Epidermal melanocyte (primary cell): Measurements from ENCODE around the gene ERICH6.

Source experiments
- DNase-seq: peaks from one replicate; pipeline ENCODE4 v3.0.0; 2011; ENCODE audit warnings: low spot score; ENCODE audit not compliant: insufficient read length

ERICH6 gene

DNA sequence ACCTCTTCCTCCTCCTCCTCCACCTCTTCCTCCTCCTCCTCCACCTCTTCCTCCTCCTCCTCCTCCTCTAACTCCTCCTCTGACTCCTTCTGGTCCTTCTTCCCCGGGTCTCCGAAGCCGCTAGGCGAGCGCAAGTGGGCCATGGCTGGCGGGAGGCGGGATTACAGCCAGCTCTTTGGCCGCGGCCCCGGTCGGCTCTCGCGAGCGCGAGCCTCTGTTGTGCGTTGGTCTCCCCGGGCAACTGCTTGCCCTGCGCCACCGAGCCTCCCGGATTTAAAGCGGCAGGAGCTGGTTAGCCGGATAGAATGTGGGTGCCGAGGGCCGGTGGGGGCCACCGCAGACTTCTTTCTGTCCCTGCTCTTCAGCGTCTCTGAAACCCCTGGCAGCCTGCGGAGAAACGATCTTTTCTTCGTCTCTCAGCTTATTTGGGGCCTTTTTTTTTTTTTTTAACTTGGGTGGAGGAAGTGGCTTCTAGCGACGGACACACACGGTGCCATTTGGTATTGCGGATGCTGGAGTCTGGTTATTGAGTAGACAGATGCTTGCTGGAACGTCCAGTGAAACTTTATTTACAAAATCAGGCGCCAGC is at the start of gene ERICH6:
TSS of gene ERICH6 (minus strand) at position 165 of the 589 bp plus-strand sequence. CDS start at position 143, 22 bp downstream.
- peak; percentile 87 for DNase-seq

DNA sequence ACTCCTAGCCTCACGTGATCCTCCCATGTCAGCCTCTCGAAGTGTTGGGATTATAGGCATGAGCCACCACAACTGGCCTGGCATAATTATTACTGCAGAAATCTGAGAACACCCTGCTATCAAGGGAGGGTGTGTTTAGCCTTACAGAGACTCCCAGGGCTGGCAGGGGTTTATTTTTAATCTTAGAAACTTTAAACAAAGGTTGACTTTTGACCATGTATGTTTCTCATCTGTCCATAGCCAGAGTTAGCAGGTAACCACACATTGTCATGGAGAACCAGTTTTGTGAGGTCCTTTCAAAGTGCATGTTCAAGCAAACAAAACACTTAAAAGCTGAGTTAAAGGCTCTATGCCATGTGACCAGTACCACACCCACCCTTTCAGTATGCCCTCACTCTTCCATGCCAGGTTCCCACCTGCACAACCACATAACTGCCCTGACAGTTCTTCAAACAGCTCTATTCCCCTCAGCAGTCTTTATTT is 48.1 kb upstream of the ERICH6 start:
- no peak for DNase-seq

DNA sequence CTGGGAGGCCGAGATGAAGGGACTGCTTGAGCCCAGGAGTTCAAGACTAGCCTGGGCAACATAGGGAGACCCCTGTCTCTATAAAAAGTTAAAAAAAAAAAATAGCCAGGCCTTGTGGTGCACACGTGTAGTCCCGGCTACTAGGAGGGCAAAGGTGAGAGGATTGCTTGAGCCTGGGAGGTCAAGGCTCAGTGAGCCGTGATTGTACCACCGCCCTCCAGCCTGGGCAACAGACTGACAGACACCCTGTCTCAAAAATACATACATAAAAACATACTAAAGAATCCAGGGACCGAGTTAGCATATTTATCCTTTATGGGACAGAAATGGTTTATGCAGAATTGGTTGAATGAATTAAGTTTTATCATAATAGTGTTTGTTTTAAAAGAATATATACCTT is 45.5 kb upstream of the ERICH6 start:
- DNase-seq = no peak

DNA sequence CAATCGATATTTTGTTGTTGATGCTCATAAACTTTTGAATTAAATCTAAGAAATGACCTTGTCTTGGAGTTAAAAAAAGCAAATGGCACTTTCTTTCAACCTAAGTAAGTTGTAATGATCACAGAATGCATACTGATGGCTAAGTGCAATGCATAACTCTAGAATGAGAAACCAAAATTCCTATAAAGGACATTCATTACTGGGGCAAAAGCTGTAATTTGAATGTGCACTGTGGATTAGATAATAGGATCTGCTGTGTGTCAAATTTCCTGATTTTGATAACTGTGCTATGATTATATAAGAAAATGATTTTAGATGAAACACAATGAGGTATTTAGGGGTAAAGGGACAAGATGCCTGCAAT is 44.9 kb upstream of the ERICH6 start:
- no peak for DNase-seq

DNA sequence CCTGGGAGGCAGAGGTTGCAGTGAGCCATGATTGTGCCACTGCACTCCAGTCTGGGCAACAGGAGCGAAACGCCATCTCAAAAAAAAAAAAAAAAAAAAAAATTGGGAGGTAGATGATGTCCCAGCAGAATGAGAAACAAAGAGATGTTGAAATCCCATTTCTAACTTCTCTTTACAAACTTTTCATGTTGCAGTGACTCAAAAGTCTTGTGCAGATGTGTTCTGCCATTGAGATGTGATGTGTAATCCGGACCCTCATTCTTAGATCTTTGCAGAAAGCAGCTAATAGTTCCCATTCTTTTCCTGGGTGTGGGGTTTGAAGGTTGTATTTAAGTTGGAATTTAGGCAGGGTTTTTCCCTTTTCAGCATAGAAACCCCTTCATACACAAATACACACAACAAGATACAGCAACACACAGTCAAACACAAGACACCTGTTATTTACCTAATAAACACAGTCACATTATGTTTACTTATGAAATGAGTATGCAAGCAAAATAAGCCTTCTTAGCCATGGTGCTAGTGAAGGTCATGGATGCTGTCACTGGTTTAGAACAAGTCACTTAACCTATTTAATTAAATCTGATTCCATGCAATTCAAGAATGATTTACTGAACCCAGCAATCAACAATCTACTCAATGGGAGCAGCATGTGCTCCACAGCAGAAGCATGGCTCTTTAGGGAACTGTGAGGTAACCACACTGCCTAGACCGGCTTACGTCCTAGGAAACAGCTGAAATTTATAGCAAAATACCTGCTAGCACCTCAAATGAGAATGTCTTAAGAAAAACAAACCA is 44.4 kb upstream of the ERICH6 start:
- no peak for DNase-seq

DNA sequence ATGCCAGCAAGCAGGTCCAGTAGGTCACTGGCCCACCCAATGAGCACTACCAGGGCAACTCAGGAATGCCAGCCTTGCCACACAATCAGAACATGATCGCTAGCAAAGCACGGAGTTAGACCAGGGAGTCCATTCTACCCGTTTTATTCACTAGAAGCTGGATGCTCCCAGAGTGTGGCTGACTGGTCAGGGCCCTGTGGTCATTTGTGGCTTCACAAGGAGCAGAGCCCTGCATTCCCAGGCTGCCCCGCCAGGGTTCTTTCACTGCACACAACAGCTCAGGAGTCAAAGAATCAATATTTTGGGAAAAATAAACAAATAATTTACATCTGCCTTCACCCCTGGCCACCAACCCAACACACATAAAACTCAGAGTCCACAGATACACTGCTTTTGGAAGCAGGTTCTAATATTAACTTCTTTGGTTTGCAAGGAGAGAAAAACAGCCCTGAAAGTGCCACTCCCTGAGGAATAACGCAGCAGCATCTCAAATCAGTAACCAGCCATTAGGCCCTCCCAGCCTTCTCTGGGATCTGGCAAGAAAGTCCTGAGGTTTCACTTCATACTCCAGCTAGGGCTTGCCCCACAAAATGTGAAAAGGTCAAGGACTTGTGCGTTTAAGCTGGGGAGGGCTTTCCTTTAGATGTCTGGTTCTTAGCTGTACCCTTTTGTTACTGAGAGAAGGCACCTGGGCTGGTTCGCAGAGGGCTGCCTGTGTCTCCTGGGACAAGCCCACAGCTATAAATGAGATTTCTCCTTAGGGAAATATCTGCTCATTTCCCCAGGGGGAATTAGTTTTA is 43.3 kb upstream of the ERICH6 start:
- no peak for DNase-seq

DNA sequence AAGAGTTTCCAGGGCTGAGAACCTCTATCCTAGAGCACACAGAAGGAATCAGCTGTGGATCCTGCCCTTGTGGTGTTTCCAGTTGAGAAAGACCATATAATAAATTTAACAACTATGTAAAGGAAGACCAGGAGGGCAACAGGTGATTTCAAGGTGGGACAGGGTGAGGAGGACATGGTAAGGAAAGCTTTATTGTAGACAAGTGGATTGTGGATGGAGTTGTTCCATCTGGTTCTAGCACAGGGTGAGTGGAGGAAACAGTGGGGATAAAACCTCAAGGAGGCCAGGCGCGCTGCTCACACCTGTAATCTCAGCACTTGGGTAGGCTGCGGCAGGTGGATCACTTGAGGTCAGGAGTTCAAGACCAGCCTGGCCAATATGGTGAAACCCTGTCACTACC is 42.1 kb upstream of the ERICH6 start:
- no peak for DNase-seq

DNA sequence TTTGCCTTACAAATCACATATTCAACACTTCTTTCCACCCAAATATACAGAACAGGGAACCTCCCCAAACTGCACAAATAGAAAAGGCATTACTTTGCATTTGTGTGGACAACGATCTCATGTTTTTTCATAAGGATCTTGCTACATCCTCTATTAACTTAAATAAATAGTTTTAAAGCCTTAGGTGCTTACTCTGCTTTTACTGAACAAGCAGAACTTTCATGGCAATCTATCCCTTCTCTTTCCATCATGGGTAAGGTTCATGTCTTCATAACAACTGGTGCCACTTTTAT is 41.1 kb upstream of the ERICH6 start:
- no peak for DNase-seq

DNA sequence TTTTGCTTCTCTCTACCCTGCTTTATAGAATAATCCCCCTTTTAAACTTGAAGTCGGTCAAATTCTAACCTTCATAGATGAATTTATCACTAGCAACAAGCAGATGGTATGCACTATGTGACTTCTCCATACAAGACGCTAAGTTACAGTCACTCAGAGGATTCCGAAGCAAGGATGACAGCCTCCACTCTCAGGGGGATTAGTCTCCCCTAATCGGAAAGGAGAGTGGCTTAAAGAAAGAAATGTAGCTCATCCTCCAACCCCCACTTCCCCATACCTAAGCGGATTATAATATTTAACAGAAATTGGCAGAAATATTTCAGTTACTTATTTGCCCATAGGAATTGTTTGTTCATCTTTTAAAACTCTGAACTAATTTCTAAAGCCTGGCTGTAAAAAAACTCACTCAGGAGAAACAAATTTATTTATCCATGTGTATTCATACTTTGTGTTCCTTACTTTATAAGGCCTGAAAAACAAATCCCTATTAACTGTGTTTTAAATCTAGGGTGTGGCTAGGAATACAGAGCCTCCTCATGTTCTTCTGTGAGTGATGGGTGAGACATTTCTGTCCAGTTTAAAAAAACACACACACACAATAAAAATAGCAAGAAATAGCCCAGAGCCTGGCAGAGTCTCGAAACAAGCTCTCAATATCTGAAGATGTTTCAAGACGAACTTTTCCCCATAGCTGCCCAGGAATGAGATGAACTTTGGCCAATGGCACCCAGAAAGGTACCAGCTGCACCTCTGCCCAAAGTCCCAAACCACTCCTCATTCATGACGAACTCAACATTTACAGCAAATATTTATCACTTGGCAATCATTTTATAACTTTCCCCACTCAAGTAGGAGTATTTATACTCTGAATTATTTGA is 40.6 kb upstream of the ERICH6 start:
- DNase-seq = no peak

DNA sequence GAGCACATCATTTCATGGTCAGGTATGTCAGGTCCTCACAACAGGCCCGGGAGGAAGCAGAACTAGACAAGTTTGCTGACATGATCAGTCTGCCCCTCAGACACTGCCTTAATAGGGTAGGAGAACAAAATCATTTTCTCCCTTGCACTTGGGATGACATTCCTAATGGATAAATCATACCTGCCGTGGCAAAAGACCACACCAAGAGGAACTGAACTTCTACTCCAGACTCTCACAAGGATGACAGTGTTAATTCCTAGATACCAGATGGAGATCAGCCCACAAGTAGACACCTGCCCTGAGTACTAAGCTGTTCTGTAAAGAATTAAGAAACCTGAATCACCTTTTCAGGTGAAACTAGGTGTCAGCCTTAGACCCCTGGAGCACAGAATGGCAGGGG is 39.8 kb upstream of the ERICH6 start:
- DNase-seq = no peak

DNA sequence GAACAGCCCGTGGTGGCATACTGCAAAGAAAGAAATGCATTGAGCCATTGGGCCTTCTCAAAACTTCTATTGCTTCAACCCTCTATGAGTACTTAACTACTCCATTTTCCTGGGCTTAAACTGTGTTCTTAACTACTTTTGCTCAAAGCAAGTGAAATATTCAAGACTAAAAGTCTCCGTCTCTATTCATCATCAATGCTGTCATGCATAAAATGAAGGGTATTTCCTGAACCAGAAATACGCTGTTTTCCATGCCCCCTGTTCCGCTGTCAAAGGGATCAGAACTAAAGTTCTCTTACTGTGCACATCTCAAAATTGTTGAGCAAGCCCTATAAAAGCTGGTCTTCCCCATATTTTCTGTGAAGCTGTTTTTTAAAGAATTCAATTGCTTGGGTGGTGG is 39.0 kb upstream of the ERICH6 start:
- no peak for DNase-seq

DNA sequence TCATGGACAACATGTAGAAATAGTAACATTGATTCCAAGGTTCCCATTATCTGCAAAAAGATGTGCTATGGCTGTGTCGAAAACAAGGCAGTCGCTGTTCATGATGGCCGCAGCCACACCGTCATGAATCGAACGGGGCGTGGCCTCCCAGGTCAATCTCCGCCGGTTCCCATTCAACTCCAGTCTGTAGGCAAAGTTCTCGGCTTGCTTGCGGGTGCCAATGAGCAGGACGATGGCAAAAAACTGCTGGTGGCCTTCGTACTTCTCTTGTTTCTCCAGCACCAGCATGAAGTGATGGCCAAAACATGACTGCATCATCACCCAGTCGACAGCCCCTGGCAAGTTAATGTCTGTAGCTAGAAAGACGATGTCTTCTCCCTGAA is 38.4 kb upstream of the ERICH6 start:
- DNase-seq = no peak

DNA sequence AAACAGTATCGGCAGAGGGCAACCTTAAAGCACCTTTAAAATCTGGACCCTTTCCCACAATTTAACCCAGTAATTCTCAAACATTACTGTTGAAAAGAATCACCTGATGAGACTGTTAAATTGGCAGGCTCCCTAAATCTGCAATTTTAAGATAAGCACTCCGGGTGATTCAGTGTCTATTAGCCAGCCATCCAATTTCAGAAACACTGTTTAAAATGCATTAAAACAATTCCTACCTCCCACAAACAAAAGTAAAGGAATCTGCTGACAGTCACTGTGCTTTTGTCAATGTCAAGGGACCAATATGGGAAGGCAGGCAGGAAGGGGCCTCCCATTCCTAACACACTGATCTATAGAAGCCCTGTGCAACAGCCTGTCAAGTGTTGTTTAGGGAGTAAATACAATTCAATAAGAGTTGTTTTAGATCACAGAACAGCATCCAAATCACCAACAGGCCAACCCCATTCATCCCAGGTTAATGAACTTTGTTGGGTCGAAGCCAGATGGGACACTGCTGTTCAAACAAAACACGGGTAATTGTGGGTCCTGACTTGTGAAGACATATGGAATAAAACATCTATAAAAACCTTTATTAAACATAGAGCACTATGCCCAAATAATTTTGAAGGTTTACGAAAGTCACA is 37.9 kb upstream of the ERICH6 start:
- DNase-seq = no peak

DNA sequence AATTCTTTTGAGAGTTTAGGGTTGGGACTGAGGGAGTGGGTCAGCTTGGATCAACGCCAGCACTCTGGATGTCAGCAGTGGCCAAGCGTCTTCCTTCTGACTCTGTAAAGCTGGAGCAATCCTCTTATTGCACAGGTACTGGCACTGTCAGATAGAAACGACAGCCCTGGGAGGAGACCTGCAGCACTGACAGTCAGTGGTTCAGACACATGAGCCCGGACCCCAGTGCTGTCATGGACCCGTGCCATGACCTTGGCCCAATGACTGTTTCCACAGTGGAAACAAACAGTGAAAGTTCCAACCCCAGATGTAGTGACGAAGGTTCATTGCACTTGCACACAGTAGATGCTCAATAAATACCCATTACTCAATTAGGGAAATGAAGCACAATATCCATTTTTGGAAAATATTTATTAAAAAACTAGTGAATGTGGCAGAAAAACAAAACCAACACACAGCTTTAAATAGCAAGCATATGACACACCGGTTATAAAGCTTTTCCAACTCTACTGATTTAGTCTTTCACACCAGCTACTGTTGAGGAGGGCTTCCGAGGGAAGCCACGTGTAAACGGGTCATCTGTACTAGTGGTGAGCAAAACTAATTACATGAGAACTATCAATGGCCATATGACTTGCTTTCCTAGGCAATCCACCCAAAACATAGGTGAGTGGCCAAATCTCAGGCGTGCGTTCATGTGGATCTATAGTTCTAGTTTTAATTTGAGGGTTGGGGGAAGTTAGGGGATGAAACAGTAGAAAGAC is 37.2 kb upstream of the ERICH6 start:
- DNase-seq = no peak

DNA sequence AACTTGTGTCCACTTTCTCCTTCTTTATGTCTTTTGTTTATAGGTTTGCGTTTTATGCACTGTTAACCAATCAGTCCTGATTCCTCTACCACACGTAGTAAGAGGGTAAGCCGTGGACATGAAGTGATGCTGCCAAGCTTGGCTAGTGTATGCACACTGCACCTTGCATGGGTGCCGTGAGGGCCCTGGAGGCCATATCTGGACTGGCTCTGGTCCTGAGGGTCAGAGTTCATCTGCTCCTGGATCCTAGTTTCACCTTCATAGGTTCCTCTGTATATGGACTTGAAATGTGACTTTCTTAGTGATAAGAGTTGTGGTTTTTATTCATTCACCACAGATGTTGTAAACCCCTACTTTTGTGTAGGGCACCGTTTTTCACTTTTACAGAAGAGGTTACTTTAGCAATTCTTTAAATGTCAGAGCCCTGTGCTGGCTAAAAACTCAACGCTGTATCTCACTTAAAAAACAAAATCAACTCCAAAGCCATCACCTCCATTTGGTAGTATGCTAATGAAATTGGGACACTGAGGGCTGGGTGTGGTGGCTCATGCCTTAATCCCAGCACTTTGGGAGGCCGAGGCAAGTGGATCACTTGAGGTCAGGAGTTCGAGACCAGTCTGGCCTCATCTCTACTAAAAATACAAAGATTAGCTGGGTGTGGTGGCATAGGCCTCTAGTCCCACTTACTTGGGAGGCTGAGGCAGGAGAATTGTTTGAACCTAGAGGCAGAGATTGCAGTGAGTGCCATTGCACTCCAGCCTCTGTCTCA is 36.3 kb upstream of the ERICH6 start:
- no peak for DNase-seq

DNA sequence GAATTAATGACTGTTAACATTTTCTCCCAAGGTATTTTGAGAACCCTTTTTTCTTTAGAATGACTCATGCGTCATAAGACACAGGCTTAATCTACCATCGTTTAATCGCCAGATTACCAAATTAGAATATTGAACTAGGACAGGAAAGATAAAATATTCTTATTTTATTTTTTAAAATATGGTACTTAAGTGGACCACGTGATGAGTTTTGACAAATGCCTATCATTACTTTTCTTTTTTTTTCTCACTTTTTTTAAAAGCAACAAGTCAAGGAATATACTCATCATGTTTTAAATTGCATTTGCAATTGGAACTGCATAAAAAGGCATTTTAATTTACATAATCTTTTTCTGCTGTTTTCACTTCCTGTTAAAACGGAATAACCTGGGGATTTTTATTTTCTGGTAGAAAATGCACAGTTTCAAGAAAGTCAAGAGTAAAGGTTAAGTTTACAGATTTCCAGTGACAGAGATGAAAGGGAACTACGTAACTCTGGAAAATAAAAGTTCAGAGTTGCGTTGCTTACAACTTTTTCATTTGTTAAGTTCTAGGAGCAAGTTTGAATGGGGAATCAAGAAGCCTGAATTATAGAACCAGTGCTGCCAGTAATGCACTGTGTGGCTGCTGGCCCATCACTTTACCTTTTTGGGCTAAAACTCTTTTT is 35.6 kb upstream of the ERICH6 start:
- DNase-seq = no peak

DNA sequence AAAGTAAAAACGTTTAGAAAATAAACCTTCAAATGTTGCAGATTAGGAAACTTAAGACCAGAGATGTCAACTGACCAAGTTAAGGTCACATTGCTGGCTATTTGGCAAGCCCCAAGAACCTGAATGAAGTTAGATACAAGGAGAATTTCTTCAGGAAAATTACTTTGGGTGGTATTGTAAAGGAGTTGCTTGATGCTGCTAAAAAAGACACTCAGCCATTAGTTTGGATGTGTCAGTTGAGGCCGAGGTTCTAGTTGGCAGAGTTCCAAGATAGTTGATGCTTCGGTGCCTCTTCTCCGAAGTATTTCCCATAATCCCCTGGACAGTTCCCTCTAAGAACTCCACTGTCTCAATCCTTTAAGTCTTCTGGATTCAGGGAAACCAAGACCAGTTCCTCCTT is 35.0 kb upstream of the ERICH6 start:
- DNase-seq = no peak

DNA sequence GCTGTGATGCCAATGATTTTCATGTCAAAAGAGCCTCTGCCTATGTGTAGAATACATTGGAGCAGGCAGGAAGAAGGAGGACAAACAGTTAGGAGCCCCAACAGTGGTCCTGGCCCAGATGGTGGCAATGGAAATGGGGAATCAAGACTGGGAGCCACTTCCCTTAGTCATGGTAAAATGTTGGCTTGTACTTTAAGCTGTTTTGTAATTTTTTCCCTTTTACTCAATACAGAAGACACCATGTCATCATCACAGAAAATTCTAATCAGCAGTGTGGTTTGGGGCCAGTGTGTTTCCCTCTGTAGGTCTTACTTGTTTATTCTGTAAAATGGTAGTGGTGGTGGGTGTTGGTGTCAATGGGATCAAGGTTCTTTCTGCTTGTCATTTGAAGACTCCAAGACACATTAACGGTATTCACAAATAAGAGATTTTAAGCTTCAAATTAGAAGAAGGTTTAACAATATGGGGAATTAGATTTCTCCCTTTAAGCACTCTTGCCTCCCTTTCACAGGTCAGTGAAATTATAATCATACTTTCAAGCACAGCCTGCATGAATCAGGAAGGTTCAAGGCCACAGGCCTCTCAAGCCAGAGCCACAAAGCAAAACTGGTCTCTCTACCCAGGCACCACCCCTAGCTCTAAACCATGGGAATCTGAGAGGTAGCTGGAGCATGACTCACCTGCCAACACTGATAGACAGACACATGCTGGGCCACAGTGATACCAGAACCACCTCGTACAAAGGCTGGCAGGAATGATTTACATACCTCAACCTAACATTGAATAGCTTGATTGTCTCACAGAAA is 34.4 kb upstream of the ERICH6 start:
- DNase-seq = no peak
